PC-9 (cell line): Measurements from ENCODE around the gene EPSTI1. TPM values are rescaled to one million over a fixed set of nuclear protein-coding genes. Genes with fewer than 3 reads are reported as not detected.

ENCODE experiments used
- BruUV-seq: library from RNA; stranded (reverse); fragments of 400-500 nt; replicated peaks from 2 replicates; lab custom pipeline; 2021; lab: Mats Ljungman, UMichigan
- CTCF ChIA-PET: fragments of 300-600 bp; sonication (Branson Sonifier 250); formaldehyde crosslinking; loops from one replicate; lab custom pipeline; 2022; ENCODE audit warnings: antibody characterized with exemption; lab: Charles Lee
- POLR2A ChIA-PET: fragments of 300-600 bp; sonication (Branson Sonifier 250); formaldehyde crosslinking; loops from one replicate; lab custom pipeline; 2022; ENCODE audit warnings: antibody characterized with exemption; ENCODE audit not compliant: unreplicated experiment; lab: Charles Lee
- DNase-seq, 2 experiments: peaks; one replicate each; pipeline versions ENCODE4 v3.0.0 to v3.0.0-alpha.2; 2015 to 2022; ENCODE audit warnings: mixed read lengths in 1 of 2
- H2AFZ ChIP-seq: fragments of 200-600 bp; sonication (generic); 2 replicates; pipeline ENCODE4 v1.8.1; 2017; ENCODE audit warnings: antibody characterized with exemption
- H3F3A ChIP-seq: fragments of 200-600 bp; sonication (generic); 2 replicates; pipeline ENCODE4 v1.8.1; 2017; ENCODE audit warnings: antibody characterized with exemption, mild to moderate bottlenecking, low read depth; ENCODE audit not compliant: insufficient read depth
- H3K27ac ChIP-seq: fragments of 200-600 bp; sonication (generic); 2 replicates; pipeline ENCODE4 v1.6.1; 2016; ENCODE audit warnings: mixed run types
- H3K27me3 ChIP-seq: fragments of 200-600 bp; sonication (generic); 2 replicates; pipeline ENCODE4 v1.6.1; 2016; ENCODE audit warnings: low read depth, mixed run types; ENCODE audit not compliant: insufficient read depth
- H3K36me3 ChIP-seq: fragments of 200-600 bp; sonication (generic); 2 replicates; pipeline ENCODE4 v1.6.1; 2016; ENCODE audit warnings: low read depth, mixed run types
- H3K4me1 ChIP-seq: fragments of 200-600 bp; sonication (generic); replicated peaks from 2 replicates; pipeline ENCODE4 v1.6.1; 2016; ENCODE audit warnings: mixed run types; ENCODE audit not compliant: insufficient read depth
- H3K4me2 ChIP-seq: fragments of 200-600 bp; sonication (generic); 2 replicates; pipeline ENCODE4 v1.6.1; 2017; ENCODE audit warnings: mixed run types
- H3K4me3 ChIP-seq: fragments of 200-600 bp; sonication (generic); 2 replicates; pipeline ENCODE4 v1.6.1; 2016; ENCODE audit warnings: mixed run types
- H3K79me2 ChIP-seq: fragments of 200-600 bp; sonication (generic); 2 replicates; pipeline ENCODE4 v1.6.1; 2017; ENCODE audit warnings: low read depth, mixed run types
- H3K9me2 ChIP-seq: fragments of 200-600 bp; sonication (generic); 2 replicates; pipeline ENCODE4 v1.8.1; 2017; ENCODE audit warnings: mild to moderate bottlenecking; ENCODE audit not compliant: insufficient read depth
- H3K9me3 ChIP-seq: fragments of 200-600 bp; sonication (generic); 2 replicates; pipeline ENCODE4 v1.8.1; 2016; ENCODE audit warnings: low read depth; ENCODE audit not compliant: insufficient read depth
- H4K20me1 ChIP-seq: fragments of 200-600 bp; sonication (generic); 2 replicates; pipeline ENCODE4 v1.8.1; 2017; ENCODE audit not compliant: insufficient read depth
- EZH2 ChIP-seq: fragments of 200-600 bp; sonication (generic); IDR thresholded peaks from 2 replicates; pipeline ENCODE4 v1.8.0; 2017; ENCODE audit warnings: antibody characterized with exemption, low read depth
- intact Hi-C: fragments of 100-400 bp; cut with micrococcal nuclease; formaldehyde crosslinking; loops from one replicate; pipeline ENCODE4 v1.10.0; 2022; ENCODE audit not compliant: unreplicated experiment
- total RNA-seq: library from RNA; stranded (reverse); gene quantifications from 2 replicates; pipeline ENCODE4 v1.2.3, GENCODE V29; 2021
- TF ChIP-seq, protein P1 (sequence below): fragments of 200-600 bp; sonication (generic); conservative IDR thresholded peaks from 2 replicates; pipeline ENCODE4 v1.6.1; 2017; ENCODE audit warnings: mixed run types, antibody characterized with exemption, mild to moderate bottlenecking, moderate library complexity

Gene EPSTI1
- total RNA-seq, 1 experiment from 2014 or later: 3.4 TPM

DNA sequence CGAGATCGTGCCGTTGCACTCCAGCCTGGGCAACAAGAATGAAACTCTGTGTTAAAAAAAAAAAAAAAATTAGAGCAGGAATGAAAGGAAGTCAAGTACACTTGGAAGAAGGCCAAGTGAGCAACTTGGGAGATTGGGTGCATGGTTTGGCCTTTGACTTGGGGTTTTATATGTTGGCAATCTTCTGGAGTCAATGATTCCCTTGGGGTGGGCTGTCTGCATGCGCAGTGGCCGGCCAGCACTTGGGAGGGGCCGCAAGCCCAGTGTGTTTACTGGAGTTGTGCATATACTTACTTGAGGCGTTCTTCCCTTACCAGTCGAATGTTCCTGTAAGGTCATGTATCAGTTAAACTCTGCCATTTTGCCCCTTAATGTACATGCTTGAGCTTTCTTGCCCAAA is 106.7 kb downstream of the EPSTI1 start:
- Histone ChIP-seq H4K20me1 (no peaks in the 10 kb centered on the region), H3K9me3 (no peaks in the 10 kb centered on the region), H3K4me1 (peaks cover 4% of the 10 kb centered on the region; the same call in 1 of the 2 replicates), H3K9me2 (no peaks in the 10 kb centered on the region), H3K27ac (no peak overlapping the region), H3K79me2 (no peaks in the 10 kb centered on the region), H3K27me3 (no peaks in the 10 kb centered on the region), H3K4me3 (no peak overlapping the region), H3K4me2 (no peak overlapping the region), H3K36me3 (no peaks in the 10 kb centered on the region), H2AFZ (no peak overlapping the region), H3F3A (no peaks in the 10 kb centered on the region)
- no peak for DNase-seq
- CTCF ChIA-PET: no interaction called here
- intact Hi-C loops: no loop called here
- TF ChIP-seq, protein P1, sequence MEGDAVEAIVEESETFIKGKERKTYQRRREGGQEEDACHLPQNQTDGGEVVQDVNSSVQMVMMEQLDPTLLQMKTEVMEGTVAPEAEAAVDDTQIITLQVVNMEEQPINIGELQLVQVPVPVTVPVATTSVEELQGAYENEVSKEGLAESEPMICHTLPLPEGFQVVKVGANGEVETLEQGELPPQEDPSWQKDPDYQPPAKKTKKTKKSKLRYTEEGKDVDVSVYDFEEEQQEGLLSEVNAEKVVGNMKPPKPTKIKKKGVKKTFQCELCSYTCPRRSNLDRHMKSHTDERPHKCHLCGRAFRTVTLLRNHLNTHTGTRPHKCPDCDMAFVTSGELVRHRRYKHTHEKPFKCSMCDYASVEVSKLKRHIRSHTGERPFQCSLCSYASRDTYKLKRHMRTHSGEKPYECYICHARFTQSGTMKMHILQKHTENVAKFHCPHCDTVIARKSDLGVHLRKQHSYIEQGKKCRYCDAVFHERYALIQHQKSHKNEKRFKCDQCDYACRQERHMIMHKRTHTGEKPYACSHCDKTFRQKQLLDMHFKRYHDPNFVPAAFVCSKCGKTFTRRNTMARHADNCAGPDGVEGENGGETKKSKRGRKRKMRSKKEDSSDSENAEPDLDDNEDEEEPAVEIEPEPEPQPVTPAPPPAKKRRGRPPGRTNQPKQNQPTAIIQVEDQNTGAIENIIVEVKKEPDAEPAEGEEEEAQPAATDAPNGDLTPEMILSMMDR: no peak
- no peak for TF ChIP-seq EZH2
- BruUV-seq: no TSS peak
- POLR2A ChIA-PET: interaction anchor here (0.7 kb wide), 1 partner anchor 992 kb away, joined by 4 read pairs; no protein-coding TSS in a partner anchor

DNA sequence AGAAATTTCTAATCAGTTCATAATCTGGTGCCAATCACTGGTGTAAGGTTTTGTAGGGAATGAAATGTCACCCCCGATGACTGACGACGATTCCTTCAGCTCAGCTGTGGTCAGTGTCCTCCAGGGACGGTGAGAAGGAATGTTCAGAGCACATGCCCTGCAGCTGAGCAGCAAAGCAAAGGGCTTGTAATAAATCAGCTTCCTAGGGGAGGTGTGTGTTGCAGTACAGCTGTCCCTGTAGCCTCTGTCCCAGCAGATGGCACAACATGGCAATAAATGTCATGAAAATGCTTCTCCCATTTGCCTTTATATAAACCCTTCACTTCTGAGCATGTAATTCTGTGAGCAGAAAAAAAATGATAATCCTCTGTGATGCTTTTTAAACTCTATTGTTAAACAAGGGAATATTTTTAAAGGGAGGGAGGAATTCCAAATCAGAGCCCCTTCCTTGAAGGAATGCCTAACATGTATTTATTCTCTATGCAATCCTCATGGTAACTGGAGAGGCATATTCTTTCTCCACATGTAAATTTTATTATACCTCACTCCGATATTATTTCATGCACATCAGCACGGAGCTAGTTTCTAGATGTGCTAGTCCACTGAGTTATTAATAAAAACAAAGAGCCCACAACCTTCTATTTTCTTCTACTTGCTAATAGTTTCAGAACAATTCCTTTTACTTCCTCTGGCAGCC is 108.1 kb downstream of the EPSTI1 start:
- Histone ChIP-seq H3K27ac (no peak overlapping the region), H3F3A (no peaks in the 10 kb centered on the region), H3K36me3 (no peaks in the 10 kb centered on the region), H4K20me1 (no peaks in the 10 kb centered on the region), H3K9me2 (no peaks in the 10 kb centered on the region), H3K79me2 (no peaks in the 10 kb centered on the region), H3K4me2 (no peak overlapping the region), H3K9me3 (no peaks in the 10 kb centered on the region), H3K4me1 (peaks cover 4% of the 10 kb centered on the region; the same call in 1 of the 2 replicates), H2AFZ (no peak overlapping the region), H3K4me3 (no peak overlapping the region), H3K27me3 (no peaks in the 10 kb centered on the region)
- TF ChIP-seq, protein P1: 0 out of 2 replicates have a peak, but pooled peaks have one; percentile 32
- TF ChIP-seq EZH2: no peak
- BruUV-seq: no TSS peak
- intact Hi-C loops: no loop called here
- DNase-seq: peak in 1 of 2 experiments; percentile 13
- POLR2A ChIA-PET: interaction anchor here (0.7 kb wide), 1 partner anchor 225 kb away, joined by 5 read pairs; no protein-coding TSS in a partner anchor
- CTCF ChIA-PET: no interaction called here

DNA sequence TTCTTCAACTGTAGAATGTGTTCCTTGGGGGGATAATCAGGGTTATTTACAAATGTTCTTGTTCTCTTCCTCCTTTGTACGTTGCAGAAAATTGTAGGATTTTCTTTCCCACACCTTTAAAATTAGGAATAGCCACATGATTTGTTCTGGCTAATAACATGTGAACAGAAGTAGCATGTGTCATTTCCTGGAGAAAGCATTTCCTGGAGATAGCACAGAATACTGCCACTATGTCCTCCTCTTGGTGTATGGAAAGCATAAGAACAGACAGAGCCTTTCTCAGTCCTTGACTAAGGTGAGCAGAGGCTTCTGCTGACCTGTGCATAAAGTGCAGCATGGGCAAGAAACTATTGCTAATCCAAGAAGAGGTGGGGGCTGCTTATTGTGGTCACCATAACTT is 108.9 kb downstream of the EPSTI1 start:
- H3K36me3 ChIP-seq: no peaks in the 10 kb centered on the region
- H3K9me3 ChIP-seq: no peaks in the 10 kb centered on the region
- DNase-seq: no peak
- ChIA-PET POLR2A (no interaction called here), CTCF (no interaction called here)
- no peak overlapping the region for H2AFZ ChIP-seq
- peaks cover 4% of the 10 kb centered on the region; the same call in 1 of the 2 replicates for H3K4me1 ChIP-seq
- no peaks in the 10 kb centered on the region for H3K27me3 ChIP-seq
- no peak overlapping the region for H3K4me2 ChIP-seq
- H3K4me3 ChIP-seq: no peak overlapping the region
- TF ChIP-seq, protein P1: no peak
- TF ChIP-seq EZH2: no peak
- intact Hi-C loops: no loop called here
- no TSS peak for BruUV-seq
- no peak overlapping the region for H3K27ac ChIP-seq
- H3K79me2 ChIP-seq: no peaks in the 10 kb centered on the region
- no peaks in the 10 kb centered on the region for H3F3A ChIP-seq
- H3K9me2 ChIP-seq: no peaks in the 10 kb centered on the region
- H4K20me1 ChIP-seq: no peaks in the 10 kb centered on the region
